H1 (cell line): ENCODE results near the gene EPHA6. TPM values are rescaled to one million over a fixed set of nuclear protein-coding genes. Genes with fewer than 3 reads are reported as not detected.

Experiments used
- ASH2L ChIP-seq: fragments of 200-600, 300-600 bp; sonication (generic); IDR thresholded peaks from one replicate; pipeline ENCODE4 v1.7.1; 2017; ENCODE audit warnings: low read length
- BACH1 ChIP-seq: IDR thresholded peaks from 2 replicates; pipeline ENCODE4 v1.6.1; 2012; ENCODE audit warnings: low read length, improper control_type of control experiment
- CTCF ChIP-seq, 3 experiments: IDR thresholded peaks; 1 replicate in 2 of 3; 2 replicates in 1 of 3; pipeline versions ENCODE4 v1.5.1 to v1.6.1; 2011; ENCODE audit warnings: low read length in 3 of 3, mild to moderate bottlenecking in 3 of 3, inconsistent platforms in 2 of 3, low read depth in 1 of 3, moderate library complexity in 1 of 3; ENCODE audit not compliant: insufficient read depth in 1 of 3; ENCODE audit errors: control extremely low read depth in 1 of 3
- EGR1 ChIP-seq: IDR thresholded peaks from 2 replicates; pipeline ENCODE4 v1.6.1; 2011; ENCODE audit warnings: low read depth, low read length, borderline replicate concordance
- EZH2 ChIP-seq: fragments of 200-600 bp; sonication (generic); IDR thresholded peaks from 2 replicates; pipeline ENCODE4 v1.7.1; 2012; ENCODE audit warnings: low read depth, mild to moderate bottlenecking, moderate library complexity, low read length, inconsistent platforms; ENCODE audit not compliant: severe bottlenecking
- GTF2F1 ChIP-seq: IDR thresholded peaks from 2 replicates; pipeline ENCODE4 v1.6.1; 2012; ENCODE audit warnings: low read depth, low read length, improper control_type of control experiment, borderline replicate concordance
- HDAC2 ChIP-seq, 2 experiments: fragments of 300-600 bp in 1 of 2; sonication (generic) in 1 of 2; IDR thresholded peaks; 2 replicates each; pipeline ENCODE4 v1.6.1; 2011 to 2012; ENCODE audit warnings: low read depth in 2 of 2, low read length in 2 of 2, mild to moderate bottlenecking in 2 of 2, moderate library complexity in 2 of 2, borderline replicate concordance in 1 of 2, inconsistent platforms in 1 of 2
- KDM4A ChIP-seq: IDR thresholded peaks from one replicate; pipeline ENCODE4 v1.7.1; 2012; ENCODE audit warnings: low read depth, mild to moderate bottlenecking, moderate library complexity, low read length, inconsistent platforms; ENCODE audit not compliant: severe bottlenecking
- POLR2AphosphoS5 ChIP-seq: IDR thresholded peaks from 2 replicates; pipeline ENCODE4 v1.6.1; 2011; ENCODE audit warnings: low read depth, low read length
- SP2 ChIP-seq: IDR thresholded peaks from 2 replicates; pipeline ENCODE4 v1.6.1; 2012; ENCODE audit warnings: mild to moderate bottlenecking, low read length, inconsistent platforms
- polyA plus RNA-seq, 7 experiments: library from polyadenylated mRNA; depleted of rRNA in 3 of 7; stranded (reverse) in 5 of 7; unstranded in 2 of 7; fragments of >200 nt in 5 of 7; fragments of 200-250 nt in 2 of 7; gene quantifications; 1 replicate in 5 of 7; 2 replicates in 1 of 7; 4 replicates in 1 of 7; pipeline versions ENCODE4 v1.2.1 to v1.2.3, GENCODE V29; 2011 to 2013; ENCODE audit warnings: missing spikeins in 2 of 7, mixed read lengths in 2 of 7
- total RNA-seq: library from RNA; stranded (reverse); fragmentation: NEBNext Ultra II Directional; extraction: Animal tissue kit (Norgen Biotek cat#: 25700); gene quantifications from 2 replicates; pipeline ENCODE4 v1.2.1, GENCODE V29; 2021

EPHA6 gene
- total and polyA plus RNA-seq, 2 of the 8 experiments (the other 6 are each of a cell fraction or from before 2014, with no cell fraction given) = 0.83 to 3.2 TPM

- TF ChIP-seq HDAC2 (IDR thresholded peaks at IDR 0.05; ENCODE audit: borderline replicate concordance in 1 of 2, low read depth in 2 of 2, low read length in 2 of 2) (peak in 1 of 2 experiments; percentile 51; a peak in 1 of 4 replicates), CTCF (IDR thresholded peaks at IDR 0.05; ENCODE audit: control extremely low read depth in 1 of 3, insufficient read depth in 1 of 3, low read depth in 1 of 3, low read length in 3 of 3) (peak in 1 of 3 experiments; percentile 22; a peak in 1 of 4 replicates), GTF2F1 (no peak), KDM4A (peak; percentile 98), SP2 (no peak), ASH2L (peak; percentile 56), EGR1 (no peak), POLR2AphosphoS5 (no peak), BACH1 (0 out of 2 replicates have a peak, but pooled peaks have one; percentile 1), EZH2 (no peak)
- TF ChIP-seq, all 59 proteins: peak for 8
Observed at GRCh38 chr3:96813820-96814650, at the start of gene EPHA6 (continued).
